GM20431 (cell line): ENCODE measurements around the gene MAP3K19.

Source experiments
- in situ Hi-C: fragments of 300-500 bp; cut with MseI, MboI; formaldehyde crosslinking; loops from one replicate; pipeline ENCODE4 v1.15.0; 2020; ENCODE audit warnings: low sequenced_read_pairs; ENCODE audit not compliant: unreplicated experiment

Gene MAP3K19

DNA sequence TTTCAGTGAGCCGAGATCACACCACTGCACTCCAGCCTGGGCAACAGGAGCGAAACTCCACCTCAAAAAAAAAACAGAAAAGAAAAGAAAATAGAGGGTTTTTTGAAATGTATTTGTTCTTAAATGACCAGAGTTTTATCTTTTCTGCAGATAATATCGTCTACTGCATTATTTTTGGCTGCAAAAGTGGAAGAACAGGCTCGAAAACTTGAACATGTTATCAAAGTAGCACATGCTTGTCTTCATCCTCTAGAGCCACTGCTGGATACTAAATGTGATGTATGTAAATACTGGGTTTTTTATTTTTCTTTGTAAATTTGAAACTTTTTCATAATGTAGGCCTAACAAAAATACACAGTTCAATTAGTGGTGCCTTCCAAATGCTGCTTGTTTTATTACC, 110.6 kb downstream of the MAP3K19 start:
- in situ Hi-C loops, result no loop called here

GRCh38 chr2:134934641-134935040, 112.6 kb downstream of the MAP3K19 start:
- in situ Hi-C loops, result no loop called here

GRCh38 chr2:134934150-134934549, 113.1 kb downstream of the MAP3K19 start:
- in situ Hi-C loops, result no loop called here

GRCh38 chr2:134933732-134934131, 113.5 kb downstream of the MAP3K19 start:
- in situ Hi-C loops, result no loop called here

DNA sequence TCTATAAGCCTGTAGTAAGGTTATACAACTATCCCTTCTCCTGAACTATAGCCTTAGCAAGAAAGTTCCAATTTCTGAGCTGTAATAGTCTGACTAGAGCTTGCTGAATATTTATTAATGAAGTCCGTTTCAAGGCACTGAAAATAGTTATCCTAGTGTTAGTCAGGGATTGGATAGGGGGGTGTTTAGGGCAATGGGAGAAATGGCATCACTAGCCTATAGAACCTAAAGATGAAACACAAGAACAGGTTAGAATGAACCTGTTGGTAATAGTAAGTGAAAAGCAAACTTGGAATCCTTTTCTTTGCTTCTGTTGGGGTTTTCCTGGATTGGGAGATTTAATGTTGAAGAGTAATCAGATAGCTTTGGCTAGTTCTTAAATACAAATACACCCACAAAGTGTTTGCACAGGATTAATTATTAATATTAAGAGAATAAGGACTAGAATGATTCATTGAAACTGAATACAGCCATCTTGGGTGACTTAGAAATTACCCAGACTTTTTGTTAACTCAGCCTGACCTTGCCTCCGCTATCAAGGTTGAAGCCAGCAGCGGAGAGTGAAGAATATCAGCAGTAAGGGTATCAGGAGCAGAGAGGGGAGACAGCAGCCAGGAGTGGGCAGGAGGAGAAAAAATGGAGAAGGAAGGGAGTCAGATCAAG, 114.3 kb downstream of the MAP3K19 start:
- in situ Hi-C loops, result no loop called here

GRCh38 chr2:134927195-134927594, 120.1 kb downstream of the MAP3K19 start:
- in situ Hi-C loops, result no loop called here

GRCh38 chr2:134926231-134926931, 120.9 kb downstream of the MAP3K19 start:
- in situ Hi-C loops, result no loop called here

DNA sequence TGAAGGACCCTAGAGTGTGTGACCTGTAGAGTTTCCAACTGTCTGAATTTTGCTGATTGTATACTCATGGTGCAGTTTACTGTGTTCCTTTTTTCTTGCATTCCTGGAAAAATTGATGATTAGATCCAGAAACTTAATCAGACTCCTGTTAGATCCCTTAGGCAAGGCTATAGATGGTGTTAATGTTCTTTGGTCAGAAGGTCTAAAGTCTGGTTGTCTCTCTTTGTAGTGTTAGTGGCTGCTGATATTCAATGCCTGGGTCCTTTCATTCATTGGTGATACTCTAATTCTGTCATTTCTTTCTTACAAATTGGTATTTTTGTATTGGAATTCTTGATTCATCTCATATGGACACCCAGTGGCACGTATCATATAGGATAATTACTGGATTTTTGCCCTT, 122.3 kb downstream of the MAP3K19 start:
- in situ Hi-C loops, result no loop called here

DNA sequence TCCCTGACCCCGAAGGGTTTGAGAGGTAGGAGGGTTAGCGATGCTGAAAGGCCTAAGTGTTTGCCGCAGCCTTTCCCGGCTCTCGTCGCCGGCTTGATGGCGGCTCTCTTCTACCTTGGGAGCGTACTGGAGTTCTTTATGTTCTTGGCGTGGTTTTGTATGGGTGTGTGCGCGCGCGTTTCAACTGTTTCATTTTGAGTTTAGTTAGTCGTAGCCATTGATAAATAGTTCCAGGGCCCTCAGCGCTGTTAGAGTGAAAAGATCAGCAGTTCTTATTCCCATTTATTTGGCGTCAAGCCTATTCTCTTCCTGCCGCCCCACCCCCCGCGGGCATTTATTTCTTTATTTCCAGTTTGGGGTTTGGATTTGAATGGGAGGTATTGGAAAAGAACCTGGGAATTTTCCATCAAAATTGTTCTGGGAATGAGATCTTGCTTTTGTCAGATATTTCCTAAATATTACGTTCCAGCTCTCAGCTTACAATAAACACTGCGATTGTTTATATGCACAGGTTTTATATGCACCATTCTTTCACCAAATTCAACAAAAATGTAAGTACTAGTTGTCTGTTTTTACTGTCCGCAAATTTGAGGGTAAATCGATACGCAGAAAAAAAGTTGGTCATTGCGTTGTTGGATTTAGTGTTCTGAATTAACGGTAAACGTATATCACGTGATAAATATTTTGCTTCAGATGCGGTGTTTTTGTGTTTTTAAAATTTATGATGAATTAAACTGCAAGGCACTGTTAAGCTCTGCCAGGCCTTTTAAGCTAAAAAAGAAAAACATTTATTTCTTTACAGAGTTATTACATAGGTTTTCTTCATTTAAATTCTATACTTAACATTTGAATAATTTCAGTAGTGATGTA, 127.7 kb downstream of the MAP3K19 start:
- in situ Hi-C loops, result no loop called here

GRCh38 chr2:134918526-134919340, 128.5 kb downstream of the MAP3K19 start, which contains the start of gene CCNT2:
Gene CCNT2, plus strand, starts transcription at chr2:134918822. Its CDS starts 33 bp downstream, at chr2:134918855.
- in situ Hi-C loops, result no loop called here

DNA sequence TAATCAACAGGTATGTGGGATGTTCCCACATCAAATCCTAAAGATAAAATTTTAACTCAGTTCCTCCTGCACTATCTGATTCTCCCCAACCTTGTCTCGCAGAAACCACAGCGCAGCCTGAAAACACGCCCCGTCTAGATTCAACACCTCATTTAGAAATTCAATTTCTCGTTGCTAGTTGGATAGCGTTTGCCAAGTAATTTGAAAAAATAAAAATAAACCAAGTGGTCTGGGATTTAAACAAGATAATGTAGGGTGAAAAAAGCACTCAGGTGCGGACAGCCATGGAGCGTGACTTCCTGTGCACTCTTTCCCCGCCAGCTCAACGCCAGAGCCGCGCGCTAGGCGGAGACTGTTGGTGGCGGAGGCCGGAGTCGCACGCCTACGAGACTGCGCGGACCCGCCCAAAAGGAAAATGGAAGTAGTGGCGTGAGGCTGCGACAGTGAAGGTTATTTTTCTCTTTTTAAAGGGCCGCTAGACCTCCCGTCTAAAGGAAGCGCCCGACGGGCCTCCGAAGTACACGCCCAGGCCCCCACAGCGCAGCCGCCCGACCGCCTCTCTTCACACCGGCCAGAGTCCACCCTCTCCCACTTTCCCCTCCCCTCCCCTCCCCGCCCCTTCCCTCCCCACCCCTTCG, 129.2 kb downstream of the MAP3K19 start:
- in situ Hi-C loops, result no loop called here

GRCh38 chr2:134917360-134917865, 129.8 kb downstream of the MAP3K19 start:
- in situ Hi-C loops, result no loop called here
